ENCODE results near the gene PABPN1. TPM values are rescaled to one million over a fixed set of nuclear protein-coding genes. Genes with fewer than 3 reads are reported as not detected.

Gene PABPN1
- total and polyA plus RNA-seq, 2 of the 13 experiments (the other 11 are each of a cell fraction or from before 2014, with no cell fraction given), result 233 to 524 TPM

DNA sequence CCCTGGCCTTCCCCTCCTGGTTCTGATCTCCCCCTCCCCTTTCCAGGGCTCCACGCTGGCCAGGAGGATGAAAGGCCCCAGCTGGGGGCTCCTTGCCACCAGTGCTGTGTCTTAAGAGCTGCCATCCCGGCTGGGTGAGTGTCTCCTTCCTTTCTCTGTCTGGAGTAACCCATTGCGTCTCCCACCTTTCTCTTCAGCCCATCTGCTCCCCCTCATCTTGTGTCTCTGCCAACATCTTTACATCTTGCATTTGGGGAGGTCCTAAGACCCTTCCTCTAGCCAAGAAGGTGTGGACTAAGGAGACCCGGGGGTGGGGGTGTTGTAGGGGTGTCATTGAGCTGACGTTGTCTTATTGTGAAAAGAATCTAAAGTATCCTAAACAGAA, 14.1 kb upstream of the PABPN1 start (continued):
- TF ChIP-seq USF2 (IDR thresholded peaks at IDR 0.05; ENCODE audit: low read depth, low read length) (0 out of 2 replicates have a peak, but pooled peaks have one; percentile 8), USF2 (CRISPR knock-in tag; IDR thresholded peaks at IDR 0.05; ENCODE audit: borderline replicate concordance) (0 out of 2 replicates have a peak, but pooled peaks have one; percentile 45), ZNF891 (CRISPR knock-in tag; IDR thresholded peaks at IDR 0.05) (peak; percentile 8; the same call in 1 of the 2 replicates), SP140L (CRISPR knock-in tag; IDR thresholded peaks at IDR 0.05; ENCODE audit: borderline replicate concordance) (0 out of 2 replicates have a peak, but pooled peaks have one; percentile 26), ZNF263 (CRISPR knock-in tag; IDR thresholded peaks at IDR 0.05) (no peak), NFE2L2 (IDR thresholded peaks at IDR 0.05; ENCODE audit: low read length) (no peak), ZBTB3 (CRISPR knock-in tag; IDR thresholded peaks at IDR 0.05; ENCODE audit: borderline replicate concordance, low read depth) (0 out of 2 replicates have a peak, but pooled peaks have one; percentile 35), CBX5 (CRISPR knock-in tag; IDR thresholded peaks at IDR 0.05; ENCODE audit: borderline replicate concordance) (no peak), ZFP37 (CRISPR knock-in tag; IDR thresholded peaks at IDR 0.05; ENCODE audit: borderline replicate concordance) (0 out of 2 replicates have a peak, but pooled peaks have one; percentile 13), SIX1 (CRISPR knock-in tag; IDR thresholded peaks at IDR 0.05; ENCODE audit: borderline replicate concordance) (0 out of 2 replicates have a peak, but pooled peaks have one; percentile 6), RBAK (CRISPR knock-in tag; IDR thresholded peaks at IDR 0.05) (no peak), NFE2L1 (CRISPR knock-in tag; IDR thresholded peaks at IDR 0.05; ENCODE audit: borderline replicate concordance) (0 out of 2 replicates have a peak, but pooled peaks have one; percentile 50), ATF7-NPFF (CRISPR knock-in tag; IDR thresholded peaks at IDR 0.05; ENCODE audit: low read depth) (no peak), ZNF225 (CRISPR knock-in tag; IDR thresholded peaks at IDR 0.05) (peak; percentile 6; the same call in 1 of the 2 replicates), ZBTB42 (CRISPR knock-in tag; IDR thresholded peaks at IDR 0.05) (no peak), RARG (CRISPR knock-in tag; IDR thresholded peaks at IDR 0.05; ENCODE audit: low read depth) (no peak)
- TF ChIP-seq, protein P1, sequence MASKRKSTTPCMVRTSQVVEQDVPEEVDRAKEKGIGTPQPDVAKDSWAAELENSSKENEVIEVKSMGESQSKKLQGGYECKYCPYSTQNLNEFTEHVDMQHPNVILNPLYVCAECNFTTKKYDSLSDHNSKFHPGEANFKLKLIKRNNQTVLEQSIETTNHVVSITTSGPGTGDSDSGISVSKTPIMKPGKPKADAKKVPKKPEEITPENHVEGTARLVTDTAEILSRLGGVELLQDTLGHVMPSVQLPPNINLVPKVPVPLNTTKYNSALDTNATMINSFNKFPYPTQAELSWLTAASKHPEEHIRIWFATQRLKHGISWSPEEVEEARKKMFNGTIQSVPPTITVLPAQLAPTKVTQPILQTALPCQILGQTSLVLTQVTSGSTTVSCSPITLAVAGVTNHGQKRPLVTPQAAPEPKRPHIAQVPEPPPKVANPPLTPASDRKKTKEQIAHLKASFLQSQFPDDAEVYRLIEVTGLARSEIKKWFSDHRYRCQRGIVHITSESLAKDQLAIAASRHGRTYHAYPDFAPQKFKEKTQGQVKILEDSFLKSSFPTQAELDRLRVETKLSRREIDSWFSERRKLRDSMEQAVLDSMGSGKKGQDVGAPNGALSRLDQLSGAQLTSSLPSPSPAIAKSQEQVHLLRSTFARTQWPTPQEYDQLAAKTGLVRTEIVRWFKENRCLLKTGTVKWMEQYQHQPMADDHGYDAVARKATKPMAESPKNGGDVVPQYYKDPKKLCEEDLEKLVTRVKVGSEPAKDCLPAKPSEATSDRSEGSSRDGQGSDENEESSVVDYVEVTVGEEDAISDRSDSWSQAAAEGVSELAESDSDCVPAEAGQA (IDR thresholded peaks at IDR 0.05; ENCODE audit: low read depth), result no peak
- TF ChIP-seq, protein P1 (CRISPR knock-in tag; IDR thresholded peaks at IDR 0.05; ENCODE audit: borderline replicate concordance), result peak; percentile 6; the same call in 1 of the 2 replicates
- TF ChIP-seq, protein P2, sequence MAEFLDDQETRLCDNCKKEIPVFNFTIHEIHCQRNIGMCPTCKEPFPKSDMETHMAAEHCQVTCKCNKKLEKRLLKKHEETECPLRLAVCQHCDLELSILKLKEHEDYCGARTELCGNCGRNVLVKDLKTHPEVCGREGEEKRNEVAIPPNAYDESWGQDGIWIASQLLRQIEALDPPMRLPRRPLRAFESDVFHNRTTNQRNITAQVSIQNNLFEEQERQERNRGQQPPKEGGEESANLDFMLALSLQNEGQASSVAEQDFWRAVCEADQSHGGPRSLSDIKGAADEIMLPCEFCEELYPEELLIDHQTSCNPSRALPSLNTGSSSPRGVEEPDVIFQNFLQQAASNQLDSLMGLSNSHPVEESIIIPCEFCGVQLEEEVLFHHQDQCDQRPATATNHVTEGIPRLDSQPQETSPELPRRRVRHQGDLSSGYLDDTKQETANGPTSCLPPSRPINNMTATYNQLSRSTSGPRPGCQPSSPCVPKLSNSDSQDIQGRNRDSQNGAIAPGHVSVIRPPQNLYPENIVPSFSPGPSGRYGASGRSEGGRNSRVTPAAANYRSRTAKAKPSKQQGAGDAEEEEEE (CRISPR knock-in tag; IDR thresholded peaks at IDR 0.05; ENCODE audit: borderline replicate concordance), result peak; percentile 29; the same call in 1 of the 2 replicates
